ENCODE data around the gene POLR2L.

POLR2L gene

DNA sequence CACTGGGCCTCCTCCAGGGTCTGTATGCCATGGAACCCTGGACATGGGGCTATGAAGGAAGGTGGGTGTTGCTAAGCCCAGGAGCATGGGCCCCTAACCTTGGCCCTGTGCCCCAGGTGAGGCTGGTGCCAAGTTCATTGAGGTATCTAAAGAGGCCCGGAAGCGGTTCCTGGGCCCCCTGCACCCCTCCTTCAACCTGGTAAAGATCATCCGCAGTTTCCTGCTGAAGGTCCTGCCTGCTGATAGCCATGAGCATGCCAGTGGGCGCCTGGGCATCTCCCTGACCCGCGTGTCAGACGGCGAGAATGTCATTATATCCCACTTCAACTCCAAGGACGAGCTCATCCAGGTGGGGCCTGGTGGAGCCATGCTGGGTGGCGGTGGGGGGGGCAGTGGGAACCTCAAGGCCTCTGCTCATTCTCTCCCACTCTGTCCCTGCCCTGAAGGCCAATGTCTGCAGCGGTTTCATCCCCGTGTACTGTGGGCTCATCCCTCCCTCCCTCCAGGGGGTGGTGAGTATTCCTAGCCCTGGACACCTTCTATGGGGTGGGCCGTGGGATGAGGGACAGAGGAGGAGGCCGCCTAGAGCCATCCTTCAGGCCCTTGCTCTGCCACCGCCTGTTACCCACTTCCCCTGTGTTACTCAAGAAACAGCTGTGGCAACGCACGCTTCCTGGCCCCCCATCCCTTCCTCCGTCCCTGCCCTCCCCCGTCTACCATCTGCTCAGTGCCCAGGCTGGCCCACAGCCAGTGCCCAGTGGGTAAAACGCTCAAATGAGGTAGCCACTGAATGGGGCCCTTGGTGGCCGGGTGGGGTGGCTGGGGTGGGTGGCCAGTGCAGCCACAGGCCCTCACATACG lies 20.6 kb downstream of the POLR2L start:
- ATAC-seq: no peak
- TF ChIP-seq OSR1 (CRISPR knock-in tag; IDR thresholded peaks at IDR 0.05): no peak
- TF ChIP-seq PPARA (CRISPR knock-in tag; IDR thresholded peaks at IDR 0.05; ENCODE audit: borderline replicate concordance): no peak
- no peak for TF ChIP-seq TOX (CRISPR knock-in tag; IDR thresholded peaks at IDR 0.05; ENCODE audit: borderline replicate concordance)
- TF ChIP-seq ESRRG (CRISPR knock-in tag; IDR thresholded peaks at IDR 0.05): no peak

DNA sequence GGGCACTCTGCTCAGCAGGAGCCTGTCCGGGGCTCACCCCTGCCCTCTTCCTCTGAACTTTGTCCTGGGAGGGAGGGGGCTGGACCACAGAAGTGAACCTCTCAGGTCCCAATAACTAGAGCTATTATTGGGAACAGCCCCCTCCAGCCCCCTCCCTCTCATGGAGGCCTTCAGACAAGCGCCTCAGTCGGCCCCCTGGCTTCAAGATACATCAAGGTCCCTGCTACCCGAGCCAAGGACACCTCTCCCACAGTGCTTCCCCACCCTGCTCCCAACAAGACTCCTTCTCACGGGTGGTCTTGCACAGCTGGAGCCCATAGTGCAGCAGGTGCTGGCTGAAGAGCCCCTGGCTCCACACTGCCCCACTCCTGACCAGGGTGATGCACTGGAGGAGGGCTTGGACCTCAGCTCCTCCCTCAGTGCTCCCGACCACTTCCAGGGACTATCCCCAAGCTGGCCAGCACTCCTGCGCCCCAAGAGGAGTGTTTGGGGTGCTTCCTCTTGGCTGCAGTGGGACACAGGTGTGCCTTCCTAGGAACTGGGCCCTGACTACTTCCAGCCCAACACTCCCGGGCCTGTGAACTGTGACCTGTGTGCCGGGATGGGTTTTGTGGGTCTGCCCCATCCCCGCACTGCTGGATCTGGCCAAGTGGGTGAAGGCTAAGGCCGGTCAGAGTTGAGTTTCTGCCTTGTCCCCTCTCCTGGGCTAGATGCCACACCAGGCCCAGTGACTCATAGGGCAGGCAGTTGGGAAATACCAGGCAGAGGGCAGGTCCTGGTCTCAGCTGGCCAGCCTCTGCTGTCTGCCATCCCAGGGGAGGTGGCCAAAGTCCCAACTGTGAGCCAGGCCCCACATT lies 21.4 kb downstream of the POLR2L start:
- TF ChIP-seq, protein P1, sequence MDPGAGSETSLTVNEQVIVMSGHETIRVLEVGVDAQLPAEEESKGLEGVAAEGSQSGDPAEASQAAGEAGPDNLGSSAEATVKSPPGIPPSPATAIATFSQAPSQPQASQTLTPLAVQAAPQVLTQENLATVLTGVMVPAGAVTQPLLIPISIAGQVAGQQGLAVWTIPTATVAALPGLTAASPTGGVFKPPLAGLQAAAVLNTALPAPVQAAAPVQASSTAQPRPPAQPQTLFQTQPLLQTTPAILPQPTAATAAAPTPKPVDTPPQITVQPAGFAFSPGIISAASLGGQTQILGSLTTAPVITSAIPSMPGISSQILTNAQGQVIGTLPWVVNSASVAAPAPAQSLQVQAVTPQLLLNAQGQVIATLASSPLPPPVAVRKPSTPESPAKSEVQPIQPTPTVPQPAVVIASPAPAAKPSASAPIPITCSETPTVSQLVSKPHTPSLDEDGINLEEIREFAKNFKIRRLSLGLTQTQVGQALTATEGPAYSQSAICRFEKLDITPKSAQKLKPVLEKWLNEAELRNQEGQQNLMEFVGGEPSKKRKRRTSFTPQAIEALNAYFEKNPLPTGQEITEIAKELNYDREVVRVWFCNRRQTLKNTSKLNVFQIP (CRISPR knock-in tag; IDR thresholded peaks at IDR 0.05; ENCODE audit: borderline replicate concordance, low read depth): no peak
- no peak for TF ChIP-seq ZC3H10 (CRISPR knock-in tag; IDR thresholded peaks at IDR 0.05)
- no peak for TF ChIP-seq GLIS3 (CRISPR knock-in tag; IDR thresholded peaks at IDR 0.05)
- TF ChIP-seq CSDC2 (CRISPR knock-in tag; IDR thresholded peaks at IDR 0.05): no peak
- TF ChIP-seq ZFP3 (CRISPR knock-in tag; IDR thresholded peaks at IDR 0.05): no peak
- TF ChIP-seq, protein P2, sequence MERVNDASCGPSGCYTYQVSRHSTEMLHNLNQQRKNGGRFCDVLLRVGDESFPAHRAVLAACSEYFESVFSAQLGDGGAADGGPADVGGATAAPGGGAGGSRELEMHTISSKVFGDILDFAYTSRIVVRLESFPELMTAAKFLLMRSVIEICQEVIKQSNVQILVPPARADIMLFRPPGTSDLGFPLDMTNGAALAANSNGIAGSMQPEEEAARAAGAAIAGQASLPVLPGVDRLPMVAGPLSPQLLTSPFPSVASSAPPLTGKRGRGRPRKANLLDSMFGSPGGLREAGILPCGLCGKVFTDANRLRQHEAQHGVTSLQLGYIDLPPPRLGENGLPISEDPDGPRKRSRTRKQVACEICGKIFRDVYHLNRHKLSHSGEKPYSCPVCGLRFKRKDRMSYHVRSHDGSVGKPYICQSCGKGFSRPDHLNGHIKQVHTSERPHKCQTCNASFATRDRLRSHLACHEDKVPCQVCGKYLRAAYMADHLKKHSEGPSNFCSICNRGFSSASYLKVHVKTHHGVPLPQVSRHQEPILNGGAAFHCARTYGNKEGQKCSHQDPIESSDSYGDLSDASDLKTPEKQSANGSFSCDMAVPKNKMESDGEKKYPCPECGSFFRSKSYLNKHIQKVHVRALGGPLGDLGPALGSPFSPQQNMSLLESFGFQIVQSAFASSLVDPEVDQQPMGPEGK (CRISPR knock-in tag; IDR thresholded peaks at IDR 0.05; ENCODE audit: borderline replicate concordance): no peak
- no peak for TF ChIP-seq ZNF8 (CRISPR knock-in tag; IDR thresholded peaks at IDR 0.05)
- no peak for TF ChIP-seq ISL1 (CRISPR knock-in tag; IDR thresholded peaks at IDR 0.05)
- TF ChIP-seq ZNF565 (CRISPR knock-in tag; conservative IDR thresholded peaks at IDR 0.05; ENCODE audit: low read depth): no peak
- no peak for TF ChIP-seq BACH2 (CRISPR knock-in tag; IDR thresholded peaks at IDR 0.05; ENCODE audit: borderline replicate concordance)
- TF ChIP-seq RARB (CRISPR knock-in tag; IDR thresholded peaks at IDR 0.05): no peak
- no peak for TF ChIP-seq TOX (CRISPR knock-in tag; IDR thresholded peaks at IDR 0.05; ENCODE audit: borderline replicate concordance)
- TF ChIP-seq OSR1 (CRISPR knock-in tag; IDR thresholded peaks at IDR 0.05): no peak
- TF ChIP-seq ZNF70 (CRISPR knock-in tag; IDR thresholded peaks at IDR 0.05): no peak
- TF ChIP-seq ZFP30 (CRISPR knock-in tag; IDR thresholded peaks at IDR 0.05): no peak
- TF ChIP-seq, protein P3, sequence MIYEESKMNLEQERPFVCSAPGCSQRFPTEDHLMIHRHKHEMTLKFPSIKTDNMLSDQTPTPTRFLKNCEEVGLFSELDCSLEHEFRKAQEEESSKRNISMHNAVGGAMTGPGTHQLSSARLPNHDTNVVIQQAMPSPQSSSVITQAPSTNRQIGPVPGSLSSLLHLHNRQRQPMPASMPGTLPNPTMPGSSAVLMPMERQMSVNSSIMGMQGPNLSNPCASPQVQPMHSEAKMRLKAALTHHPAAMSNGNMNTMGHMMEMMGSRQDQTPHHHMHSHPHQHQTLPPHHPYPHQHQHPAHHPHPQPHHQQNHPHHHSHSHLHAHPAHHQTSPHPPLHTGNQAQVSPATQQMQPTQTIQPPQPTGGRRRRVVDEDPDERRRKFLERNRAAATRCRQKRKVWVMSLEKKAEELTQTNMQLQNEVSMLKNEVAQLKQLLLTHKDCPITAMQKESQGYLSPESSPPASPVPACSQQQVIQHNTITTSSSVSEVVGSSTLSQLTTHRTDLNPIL (CRISPR knock-in tag; IDR thresholded peaks at IDR 0.05; ENCODE audit: low read depth): no peak
- TF ChIP-seq SNAI2 (CRISPR knock-in tag; IDR thresholded peaks at IDR 0.05): no peak
- TF ChIP-seq, protein P4, sequence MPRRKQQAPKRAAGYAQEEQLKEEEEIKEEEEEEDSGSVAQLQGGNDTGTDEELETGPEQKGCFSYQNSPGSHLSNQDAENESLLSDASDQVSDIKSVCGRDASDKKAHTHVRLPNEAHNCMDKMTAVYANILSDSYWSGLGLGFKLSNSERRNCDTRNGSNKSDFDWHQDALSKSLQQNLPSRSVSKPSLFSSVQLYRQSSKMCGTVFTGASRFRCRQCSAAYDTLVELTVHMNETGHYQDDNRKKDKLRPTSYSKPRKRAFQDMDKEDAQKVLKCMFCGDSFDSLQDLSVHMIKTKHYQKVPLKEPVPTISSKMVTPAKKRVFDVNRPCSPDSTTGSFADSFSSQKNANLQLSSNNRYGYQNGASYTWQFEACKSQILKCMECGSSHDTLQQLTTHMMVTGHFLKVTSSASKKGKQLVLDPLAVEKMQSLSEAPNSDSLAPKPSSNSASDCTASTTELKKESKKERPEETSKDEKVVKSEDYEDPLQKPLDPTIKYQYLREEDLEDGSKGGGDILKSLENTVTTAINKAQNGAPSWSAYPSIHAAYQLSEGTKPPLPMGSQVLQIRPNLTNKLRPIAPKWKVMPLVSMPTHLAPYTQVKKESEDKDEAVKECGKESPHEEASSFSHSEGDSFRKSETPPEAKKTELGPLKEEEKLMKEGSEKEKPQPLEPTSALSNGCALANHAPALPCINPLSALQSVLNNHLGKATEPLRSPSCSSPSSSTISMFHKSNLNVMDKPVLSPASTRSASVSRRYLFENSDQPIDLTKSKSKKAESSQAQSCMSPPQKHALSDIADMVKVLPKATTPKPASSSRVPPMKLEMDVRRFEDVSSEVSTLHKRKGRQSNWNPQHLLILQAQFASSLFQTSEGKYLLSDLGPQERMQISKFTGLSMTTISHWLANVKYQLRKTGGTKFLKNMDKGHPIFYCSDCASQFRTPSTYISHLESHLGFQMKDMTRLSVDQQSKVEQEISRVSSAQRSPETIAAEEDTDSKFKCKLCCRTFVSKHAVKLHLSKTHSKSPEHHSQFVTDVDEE (CRISPR knock-in tag; IDR thresholded peaks at IDR 0.05): no peak
- peak; percentile 46 for ATAC-seq

DNA sequence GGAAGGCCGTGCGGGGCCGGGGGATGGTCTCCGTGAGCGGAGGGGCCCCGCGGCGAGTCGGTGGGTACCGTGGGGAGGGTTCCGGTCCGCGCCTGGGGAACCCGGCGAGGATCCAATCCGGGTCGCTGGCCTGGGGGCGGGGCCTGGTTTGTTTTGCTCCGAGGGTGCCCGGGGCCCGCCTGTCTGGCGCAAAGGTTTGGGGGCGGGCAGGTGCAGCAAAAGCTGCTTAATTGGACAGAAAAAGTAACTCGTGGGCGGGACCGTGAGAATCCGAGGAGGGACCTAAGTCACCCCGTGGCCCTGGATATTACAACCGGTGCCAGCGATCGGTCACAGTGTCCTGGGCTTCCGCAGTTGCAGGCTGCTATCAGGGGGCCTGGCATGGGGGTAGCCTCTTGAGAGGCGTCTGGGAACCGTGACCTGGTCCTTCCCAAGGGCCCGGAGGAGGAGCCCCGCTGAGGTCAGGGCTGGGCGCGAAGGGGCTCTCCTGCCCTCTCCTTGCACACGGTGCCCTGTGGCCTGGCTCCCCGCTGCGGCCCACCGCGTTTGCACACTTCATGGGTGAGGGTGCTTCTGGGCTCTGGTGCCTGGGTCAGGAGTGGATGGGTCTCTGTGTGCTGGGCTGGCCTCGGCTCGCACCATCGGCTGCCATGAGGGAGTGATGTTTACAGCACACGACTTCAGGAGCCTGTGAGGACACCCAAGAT lies 22.2 kb downstream of the POLR2L start:
- ATAC-seq: peak; percentile 56
- TF ChIP-seq, protein P1 (CRISPR knock-in tag; IDR thresholded peaks at IDR 0.05; ENCODE audit: borderline replicate concordance, low read depth): no peak
- TF ChIP-seq BACH2 (CRISPR knock-in tag; IDR thresholded peaks at IDR 0.05; ENCODE audit: borderline replicate concordance) (no peak), ZC3H10 (CRISPR knock-in tag; IDR thresholded peaks at IDR 0.05) (no peak), TOX (CRISPR knock-in tag; IDR thresholded peaks at IDR 0.05; ENCODE audit: borderline replicate concordance) (no peak), PPARA (CRISPR knock-in tag; IDR thresholded peaks at IDR 0.05; ENCODE audit: borderline replicate concordance) (no peak), ZFP3 (CRISPR knock-in tag; IDR thresholded peaks at IDR 0.05) (no peak)
- TF ChIP-seq, protein P3 (CRISPR knock-in tag; IDR thresholded peaks at IDR 0.05; ENCODE audit: low read depth): no peak

Measured in SK-N-SH treated with all-trans-retinoic acid at 6 μM for 48 hours (cell line).